Measurements from ENCODE around the gene MYOM1.

GRCh38 chr18:3235846-3236245 is 16.1 kb upstream of the MYOM1 start:
- TF ChIP-seq CTCF (IDR thresholded peaks at IDR 0.05) (no peak), POLR2AphosphoS5 (IDR thresholded peaks at IDR 0.05) (no peak)
